Stimulated activated CD8-positive, alpha-beta memory T cell treated with anti-CD3 and anti-CD28 coated beads, Interleukin-7, amount 100 ng/mL, for 48 hours (primary cell): ENCODE results near the gene KDM5B.
"Not testable (repeated sequence)": the region's sequence is repeated elsewhere in the genome, so short reads cannot be mapped to it uniquely, and the experiment has no call there.

ENCODE experiments used
- DNase-seq, 2 donors: peaks; one replicate each; pipeline ENCODE4 v3.0.0-alpha.2; 2020; ENCODE audit warnings: low read depth in 1 of 2; ENCODE audit errors: extremely low read depth in 1 of 2

KDM5B gene

GRCh38 chr1:202716654-202717053 is 91.6 kb downstream of the KDM5B start:
- no peak for DNase-seq

DNA sequence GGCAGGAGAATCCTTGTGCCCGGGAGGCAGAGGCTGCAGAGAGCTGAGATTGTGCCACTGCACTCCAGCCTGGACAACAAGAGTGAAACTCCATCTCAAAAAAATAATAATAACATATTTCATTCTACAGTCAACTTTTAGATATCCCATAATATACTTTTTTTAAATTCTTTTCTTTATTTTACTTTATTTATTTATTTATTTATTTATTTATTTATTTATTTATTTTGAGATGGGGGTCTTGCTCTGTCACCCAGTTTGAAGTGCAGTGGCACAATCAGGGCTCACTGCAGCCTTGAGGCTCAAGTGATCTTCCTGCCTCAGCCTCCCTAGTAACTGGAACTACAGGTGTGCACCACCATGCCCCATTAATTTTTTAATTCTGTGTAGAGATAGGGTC is 94.0 kb downstream of the KDM5B start:
- not testable (repeated sequence) for DNase-seq

GRCh38 chr1:202713110-202713509 is 95.1 kb downstream of the KDM5B start:
- DNase-seq = no peak

DNA sequence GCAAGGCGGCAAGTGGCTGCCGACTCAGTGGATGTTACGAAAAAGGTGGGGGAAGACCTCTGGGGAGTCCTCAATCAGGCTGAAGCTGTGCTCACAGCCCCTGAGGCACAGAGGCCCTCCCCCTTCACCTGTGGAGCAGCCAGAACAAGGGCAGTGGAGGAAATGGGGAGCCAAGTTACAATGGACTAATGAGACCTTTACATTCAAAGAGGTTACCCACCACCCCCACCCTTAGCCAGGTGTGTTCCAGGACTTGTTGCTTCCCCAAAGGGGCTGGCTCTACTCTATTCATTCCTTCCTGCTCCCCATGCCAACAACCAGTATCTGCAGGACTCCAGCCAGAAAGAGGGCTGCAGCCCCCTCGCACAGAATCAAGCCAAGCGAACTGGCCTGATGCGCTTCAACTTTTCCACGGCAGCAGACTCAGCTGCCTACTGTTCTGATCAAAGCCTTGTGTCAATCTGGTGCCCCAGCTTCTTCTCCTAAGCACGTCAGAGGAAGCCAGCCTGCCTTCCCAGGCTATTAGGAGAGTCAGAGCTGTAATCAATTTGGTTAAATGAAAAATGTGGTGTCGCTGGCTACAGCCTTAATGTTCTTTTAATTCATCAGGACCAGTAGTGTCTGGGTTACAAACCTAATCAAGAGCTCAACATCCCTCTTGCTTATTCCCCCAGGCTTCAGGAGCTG is 96.1 kb downstream of the KDM5B start:
- no peak for DNase-seq

- no peak for DNase-seq
Observed at GRCh38 chr1:202710070-202711045, 97.9 kb downstream of the KDM5B start, which contains the start of gene SYT2. Gene SYT2, minus strand, starts transcription at chr1:202710454. Its CDS starts 104,682 bp downstream, at chr1:202605772.

GRCh38 chr1:202709276-202710041 is 98.8 kb downstream of the KDM5B start:
- no peak for DNase-seq

GRCh38 chr1:202708456-202709275 is 99.6 kb downstream of the KDM5B start:
- no peak for DNase-seq

- DNase-seq = no peak
Observed at GRCh38 chr1:202706851-202707250, 101.4 kb downstream of the KDM5B start.

- no peak for DNase-seq
Observed at GRCh38 chr1:202704601-202705000, 103.6 kb downstream of the KDM5B start.

GRCh38 chr1:202703191-202703590 is 105.0 kb downstream of the KDM5B start:
- DNase-seq = no peak

GRCh38 chr1:202702088-202702487 is 106.1 kb downstream of the KDM5B start:
- no peak for DNase-seq

DNA sequence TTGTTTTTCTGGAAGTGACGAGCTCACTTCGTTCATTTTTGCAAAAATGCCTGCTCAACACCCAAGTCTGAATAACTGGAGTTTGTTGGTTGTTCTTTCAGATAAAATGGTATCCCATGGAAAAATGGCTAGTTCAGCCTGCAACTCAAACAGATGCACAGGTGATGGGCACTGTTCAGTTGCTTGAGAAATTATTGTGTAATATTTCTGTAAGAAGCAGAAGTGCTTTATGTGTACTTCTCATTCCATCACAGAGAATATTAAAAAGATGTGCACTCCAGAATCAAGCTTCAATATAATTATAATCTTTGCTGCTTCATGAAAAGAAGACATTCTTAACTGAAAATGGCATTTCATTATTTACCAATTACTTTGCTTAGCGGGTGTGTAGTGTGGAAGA is 107.0 kb downstream of the KDM5B start:
- DNase-seq = no peak

DNA sequence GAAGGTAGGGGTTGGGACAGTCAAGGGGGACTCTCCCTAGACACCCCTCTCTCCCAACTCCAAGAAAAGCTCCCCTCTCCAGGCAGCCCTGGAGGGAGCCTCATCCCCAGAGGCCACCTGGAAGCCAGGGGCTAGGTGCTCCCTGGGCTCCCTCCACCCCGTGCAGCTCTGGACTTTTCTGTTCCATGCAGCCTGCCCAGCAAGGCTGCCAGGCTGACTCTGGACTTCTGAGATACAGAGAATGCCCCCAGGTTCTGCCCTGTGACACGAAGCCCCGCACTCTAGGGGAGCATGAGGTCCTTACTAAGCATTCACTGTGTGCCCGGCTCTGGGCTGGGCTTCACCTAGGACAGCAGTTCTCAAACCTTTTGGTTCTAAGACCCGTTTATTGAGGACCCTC is 108.2 kb downstream of the KDM5B start:
- no peak for DNase-seq

GRCh38 chr1:202698276-202698675 is 109.9 kb downstream of the KDM5B start:
- no peak for DNase-seq

DNA sequence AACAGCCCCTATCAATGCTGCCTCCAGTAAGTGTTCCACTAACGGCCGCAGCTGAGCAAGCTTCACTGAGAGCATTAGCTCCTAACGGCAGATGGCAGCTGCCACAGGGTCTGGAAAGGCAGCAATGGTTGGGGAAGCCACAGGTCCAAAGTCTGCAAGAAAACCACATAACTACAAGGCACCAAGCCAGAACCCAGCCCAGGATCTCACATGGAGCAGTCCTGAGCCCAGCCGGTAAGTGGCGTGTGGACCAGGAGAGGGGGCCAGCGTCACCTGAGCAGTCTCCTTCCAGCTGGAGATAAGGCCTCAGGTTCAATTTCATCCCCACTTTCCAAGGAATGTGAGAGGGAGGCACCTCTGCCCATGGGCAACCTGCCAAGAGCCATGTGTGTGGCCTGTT is 111.2 kb downstream of the KDM5B start:
- no peak for DNase-seq

- DNase-seq = no peak
Observed at GRCh38 chr1:202694314-202694713, 113.9 kb downstream of the KDM5B start.

DNA sequence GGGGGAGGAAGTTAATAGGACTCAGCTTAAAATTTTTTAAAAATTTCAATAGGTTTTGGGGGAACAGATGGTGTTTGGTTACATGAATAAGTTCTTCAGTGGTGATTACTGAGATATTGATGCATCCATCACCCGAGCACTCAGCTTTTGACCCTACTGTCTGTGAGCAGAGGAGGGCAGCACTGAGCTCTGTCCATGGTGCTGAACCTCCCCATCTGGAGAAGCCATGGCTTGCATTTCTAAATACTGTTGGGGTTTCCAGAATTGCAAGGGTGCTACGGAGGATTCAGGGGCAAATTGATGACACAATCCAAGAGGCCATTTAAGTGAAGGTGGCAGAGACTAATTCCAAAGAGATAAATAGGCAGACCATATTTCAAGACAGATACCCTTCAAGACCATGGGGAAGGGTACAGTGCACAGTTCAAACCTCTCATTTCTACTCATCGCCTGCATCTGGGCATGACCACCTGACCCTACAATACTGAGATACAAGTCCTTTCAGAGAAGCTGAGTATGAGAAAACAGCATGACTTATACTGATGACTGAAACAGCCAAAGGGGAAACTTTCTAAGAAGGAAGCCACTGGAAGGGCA is 115.2 kb downstream of the KDM5B start:
- DNase-seq = peak; percentile 6 to 29

GRCh38 chr1:202691816-202692215 is 116.4 kb downstream of the KDM5B start:
- DNase-seq = no peak

DNA sequence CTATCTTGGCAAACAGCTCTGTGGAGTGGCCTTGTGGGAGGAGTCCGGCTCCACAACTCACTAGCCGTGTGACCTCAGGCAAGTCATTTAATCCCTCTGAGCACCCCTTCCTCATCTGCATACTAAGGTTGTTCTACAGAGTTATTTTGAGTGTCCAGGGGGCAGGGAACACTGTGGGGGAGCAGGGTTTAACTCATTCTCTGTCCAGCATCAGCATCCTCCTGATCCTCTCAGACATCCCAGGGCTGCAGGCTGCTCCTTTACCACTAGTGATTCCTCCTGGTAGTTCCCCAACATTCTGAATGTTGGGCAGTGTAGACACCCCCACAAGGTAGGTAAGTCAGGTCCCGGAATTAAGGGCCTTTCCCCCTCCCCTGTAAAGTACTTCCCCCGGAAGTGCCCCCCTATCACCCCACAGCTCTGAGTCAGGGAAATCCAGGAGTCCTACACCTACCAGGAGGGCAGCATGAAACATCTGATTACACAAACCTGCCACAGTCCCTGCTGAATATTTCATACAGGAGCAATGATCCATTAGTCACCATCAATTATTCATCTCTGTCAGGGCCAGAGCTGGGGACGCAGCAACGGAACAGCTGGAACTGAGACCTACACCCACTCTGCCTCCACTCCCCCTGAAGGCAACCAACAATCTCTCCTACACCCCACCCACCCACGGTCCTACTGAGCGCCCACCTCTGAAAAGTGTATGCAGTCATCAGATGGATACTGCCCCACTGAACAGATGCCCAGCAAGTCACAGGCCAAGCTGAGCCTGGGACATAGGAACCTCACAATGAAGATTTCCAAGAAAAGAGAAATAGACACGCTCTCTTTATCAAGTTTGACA is 118.5 kb downstream of the KDM5B start:
- DNase-seq = no peak
